ENCODE results near the gene ITPA. TPM values are rescaled to one million over a fixed set of nuclear protein-coding genes. Genes with fewer than 3 reads are reported as not detected.
"Not testable (repeated sequence)": the region's sequence is repeated elsewhere in the genome, so short reads cannot be mapped to it uniquely, and the experiment has no call there.

ITPA gene
- total and polyA plus RNA-seq, 2 donors (not counting 3 experiments of a cell fraction or from before 2014, with no cell fraction given): 43.2 to 65.0 TPM

GRCh38 chr20:3213226-3213625 lies 3.9 kb downstream of the ITPA start:
- Histone ChIP-seq H3K9me1 (replicated peaks; ENCODE audit: control insufficient read depth, extremely low read depth, insufficient read depth, low read length) (no peaks in the 10 kb centered on the region), H3K4me2 (ENCODE audit: insufficient read depth, low read length) (no peak overlapping the region), H3K36me3 (ENCODE audit: control insufficient read depth in 2 of 2, extremely low read depth in 1 of 2, insufficient read depth in 2 of 2, low read length in 2 of 2) (peaks cover 0 to 7% of the 10 kb centered on the region in 2 experiments), H3K4me3 (replicated peaks in 1 of 3; ENCODE audit: insufficient read depth in 1 of 3, low read depth in 1 of 3, low read length in 3 of 3) (no peak overlapping the region), H3K9ac (replicated peaks; ENCODE audit: extremely low read depth, insufficient read depth, low read length) (no peak overlapping the region), H3K4me1 (ENCODE audit: control insufficient read depth, extremely low read depth, insufficient read depth, low read length) (peaks cover 14% of the 10 kb centered on the region), H3K27ac (ENCODE audit: insufficient read depth, low read depth, low read length) (no peak overlapping the region), H4K20me1 (replicated peaks; ENCODE audit: control insufficient read depth, extremely low read depth, insufficient read depth, low read length) (no peaks in the 10 kb centered on the region), H3K79me2 (ENCODE audit: control insufficient read depth, insufficient read depth, low read length) (peaks cover 24% of the 10 kb centered on the region), H3K27me3 (ENCODE audit: control insufficient read depth in 2 of 2, insufficient read depth in 2 of 2, low read length in 2 of 2) (no peaks in the 10 kb centered on the region), H2AFZ (ENCODE audit: low read depth, low read length) (no peak overlapping the region), H3K9me3 (replicated peaks; ENCODE audit: control insufficient read depth, insufficient read depth, low read length) (no peaks in the 10 kb centered on the region)
- BruUV-seq (replicated peaks): no TSS peak
- TF ChIP-seq MYC (IDR thresholded peaks at IDR 0.05; ENCODE audit: low read depth, low read length) (no peak), GATA2 (IDR thresholded peaks at IDR 0.05; ENCODE audit: insufficient read depth, insufficient read length, low read depth, low read length) (no peak), CTCF (IDR thresholded peaks at IDR 0.05; ENCODE audit: extremely low read depth in 1 of 2, insufficient read depth in 1 of 2, low read depth in 1 of 2, low read length in 2 of 2) (no peak), POLR2A (IDR thresholded peaks at IDR 0.05; ENCODE audit: low read depth, low read length) (no peak), EZH2 (IDR thresholded peaks at IDR 0.05; ENCODE audit: borderline replicate concordance, low read depth, low read length, severe bottlenecking) (no peak), MAX (IDR thresholded peaks at IDR 0.05; ENCODE audit: insufficient read depth, insufficient read length) (no peak), POLR2AphosphoS5 (IDR thresholded peaks at IDR 0.05; ENCODE audit: insufficient read depth, low read depth, low read length) (no peak), JUN (IDR thresholded peaks at IDR 0.05; ENCODE audit: borderline replicate concordance, insufficient read depth, insufficient read length, low read depth) (no peak)
- ChIA-PET CTCF (interaction anchor here (1.0 kb wide), 1 partner anchor 160 kb away, joined by 3 read pairs; no protein-coding TSS in a partner anchor), POLR2A (no interaction called here)
- intact Hi-C loops (cut with micrococcal nuclease): loop anchor here (10.0 kb wide), 1 partner anchor 262 kb away; the partner anchor contains the start of gene ATRN
- DNase-seq (ENCODE audit: low read depth, low spot score): no peak
- dilution Hi-C loops (cut with MboI; ENCODE audit: extremely low pct_ligation_motif_present, low sequenced_read_pairs): no loop called here
- no peak for FAIRE-seq

GRCh38 chr20:3215359-3215917 lies 6.1 kb downstream of the ITPA start:
- H3K9me1 ChIP-seq (replicated peaks; ENCODE audit: control insufficient read depth, extremely low read depth, insufficient read depth, low read length); H3K4me1 ChIP-seq (ENCODE audit: control insufficient read depth, extremely low read depth, insufficient read depth, low read length); H3K9me3 ChIP-seq (replicated peaks; ENCODE audit: control insufficient read depth, insufficient read depth, low read length); H3K36me3 ChIP-seq (ENCODE audit: control insufficient read depth in 2 of 2, extremely low read depth in 1 of 2, insufficient read depth in 2 of 2, low read length in 2 of 2); POLR2A ChIA-PET; H4K20me1 ChIP-seq (replicated peaks; ENCODE audit: control insufficient read depth, extremely low read depth, insufficient read depth, low read length); H3K9ac ChIP-seq (replicated peaks; ENCODE audit: extremely low read depth, insufficient read depth, low read length); dilution Hi-C loops (cut with MboI; ENCODE audit: extremely low pct_ligation_motif_present, low sequenced_read_pairs); H3K4me3 ChIP-seq (replicated peaks in 1 of 3; ENCODE audit: insufficient read depth in 1 of 3, low read depth in 1 of 3, low read length in 3 of 3); BruUV-seq (replicated peaks); DNase-seq (ENCODE audit: low read depth, low spot score); H3K4me2 ChIP-seq (ENCODE audit: insufficient read depth, low read length); H2AFZ ChIP-seq (ENCODE audit: low read depth, low read length); FAIRE-seq; H3K27ac ChIP-seq (ENCODE audit: insufficient read depth, low read depth, low read length); H3K27me3 ChIP-seq (ENCODE audit: control insufficient read depth in 2 of 2, insufficient read depth in 2 of 2, low read length in 2 of 2): not testable (repeated sequence)
- H3K79me2 ChIP-seq (ENCODE audit: control insufficient read depth, insufficient read depth, low read length): peaks cover 13% of the 10 kb centered on the region
- CTCF ChIA-PET: interaction anchor here (1.8 to 2.4 kb wide), 2 partner anchors 61 to 101 kb away, joined by 5 to 14 read pairs; no protein-coding TSS in a partner anchor
- intact Hi-C loops (cut with micrococcal nuclease): loop anchor here (10.0 kb wide), 1 partner anchor 259 kb away; the partner anchor contains the start of gene ATRN
